OCI-M2 (cell line): Measurements from ENCODE around the gene SLC18A2.
"Not testable (repeated sequence)": the region's sequence is repeated elsewhere in the genome, so short reads cannot be mapped to it uniquely, and the experiment has no call there.

Experiments used
- DNase-seq: peaks from one replicate; lab custom pipeline; 2025; ENCODE audit not compliant: unreplicated experiment; lab: John Stamatoyannopoulos, UW

The SLC18A2 gene

DNA sequence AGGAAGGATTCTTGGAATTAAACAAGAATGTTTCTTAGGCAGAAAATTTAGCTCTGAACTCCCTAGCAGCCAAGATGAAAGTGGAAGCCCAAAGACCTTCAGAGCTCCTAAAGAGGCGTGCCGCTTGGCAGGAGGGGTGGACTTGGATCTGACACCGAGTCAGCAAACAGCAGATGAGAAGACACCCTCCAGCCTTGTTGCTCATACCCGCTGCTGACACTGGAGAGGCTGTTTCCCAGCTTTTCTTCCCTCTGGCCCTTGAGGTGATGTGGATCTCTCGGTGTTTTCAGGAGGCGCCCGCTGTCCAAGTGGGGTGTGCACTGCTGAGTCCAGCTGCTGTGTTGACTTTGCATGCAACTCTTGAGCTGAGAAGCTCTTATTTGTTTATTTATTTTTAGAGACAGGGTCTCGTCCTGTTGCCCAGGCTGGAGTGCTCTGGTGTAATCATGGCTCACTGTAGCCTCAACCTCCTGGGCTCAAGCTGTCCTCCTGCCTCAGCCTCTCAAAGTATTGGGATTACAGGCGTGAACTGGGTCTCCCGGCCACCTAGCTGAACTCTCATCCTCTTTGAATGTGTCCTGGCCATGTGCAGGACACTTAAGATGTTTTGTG, 21.5 kb downstream of the SLC18A2 start:
- DNase-seq: no peak

DNA sequence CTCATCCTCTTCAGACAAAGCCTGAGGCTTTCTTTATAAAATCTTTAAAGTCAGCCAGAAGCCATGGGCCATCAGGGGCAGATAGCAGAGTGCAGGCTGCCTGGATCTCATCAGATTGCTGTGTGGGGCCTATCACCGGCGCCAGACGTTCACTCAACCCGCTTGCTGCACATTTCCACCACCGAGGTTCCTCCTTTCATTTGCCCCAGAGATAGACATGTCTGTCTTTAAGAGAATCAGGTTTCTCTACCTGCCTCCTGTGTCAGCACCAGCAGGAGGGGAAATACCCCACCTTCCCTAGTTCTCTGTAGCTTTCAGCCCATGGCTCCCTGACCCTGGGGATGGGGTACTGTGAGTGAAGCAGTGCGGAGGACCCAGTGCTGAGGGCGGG, 22.0 kb downstream of the SLC18A2 start:
- DNase-seq: no peak

DNA sequence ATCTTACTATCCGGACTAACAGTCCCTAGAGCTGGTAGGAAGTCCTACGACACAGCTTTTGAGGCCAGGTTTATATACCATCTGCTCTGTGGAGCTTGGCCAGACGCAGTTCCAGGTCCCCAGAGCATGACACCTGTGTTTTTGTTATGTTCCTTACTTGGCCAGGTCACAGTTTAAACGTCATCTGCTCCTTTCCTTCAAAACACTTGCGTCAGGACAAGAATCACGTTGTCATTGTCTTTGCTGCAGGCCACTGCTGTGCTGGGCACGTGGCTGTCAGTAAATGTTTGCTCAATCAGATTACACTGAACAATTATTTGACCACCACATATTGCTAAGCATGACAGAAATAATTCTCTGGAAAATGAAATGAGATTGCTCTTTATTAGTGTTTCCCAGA, 23.9 kb downstream of the SLC18A2 start:
- DNase-seq: no peak

DNA sequence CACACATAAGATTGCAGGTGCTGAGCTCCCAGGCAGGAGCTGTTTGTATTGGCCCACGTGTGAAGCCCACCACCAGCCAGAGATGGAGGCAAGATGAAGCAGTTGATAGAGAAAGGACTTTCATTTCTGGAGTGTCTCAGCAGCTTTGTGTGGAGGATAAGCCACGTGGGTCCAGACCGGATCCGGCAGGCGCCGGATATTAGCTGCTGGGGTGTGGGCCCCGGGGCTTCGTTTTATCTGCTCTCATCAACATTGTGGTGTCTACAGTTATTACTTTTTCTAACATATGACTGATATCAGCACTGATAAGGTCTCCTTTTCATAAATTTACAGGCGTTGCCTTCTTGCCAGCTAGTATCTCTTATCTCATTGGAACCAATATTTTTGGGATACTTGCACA, 25.5 kb downstream of the SLC18A2 start:
- DNase-seq: no peak

GRCh38 chr10:117266812-117267211, 25.9 kb downstream of the SLC18A2 start:
- no peak for DNase-seq

DNA sequence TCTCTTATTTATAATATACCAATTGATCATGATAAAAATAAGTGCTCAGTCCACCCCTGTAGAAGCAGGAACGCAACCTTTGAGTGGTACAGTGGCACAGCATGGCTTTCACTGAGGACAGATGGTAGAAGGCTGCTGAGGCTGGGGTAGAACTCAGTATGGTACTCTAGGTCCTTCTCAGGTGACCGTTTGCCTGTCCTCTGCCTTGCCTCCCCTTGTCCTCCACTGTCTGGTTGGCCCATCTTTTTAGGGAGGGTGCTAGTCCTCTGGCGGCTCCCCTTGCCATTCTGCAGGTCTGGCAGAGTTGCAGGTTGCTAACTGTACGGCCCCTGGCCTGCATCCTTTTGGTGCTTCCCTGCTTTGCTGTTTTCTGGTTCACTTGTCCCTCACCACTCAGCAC, 27.3 kb downstream of the SLC18A2 start:
- no peak for DNase-seq

- DNase-seq: no peak
Observed at GRCh38 chr10:117268907-117269306, 28.0 kb downstream of the SLC18A2 start.

DNA sequence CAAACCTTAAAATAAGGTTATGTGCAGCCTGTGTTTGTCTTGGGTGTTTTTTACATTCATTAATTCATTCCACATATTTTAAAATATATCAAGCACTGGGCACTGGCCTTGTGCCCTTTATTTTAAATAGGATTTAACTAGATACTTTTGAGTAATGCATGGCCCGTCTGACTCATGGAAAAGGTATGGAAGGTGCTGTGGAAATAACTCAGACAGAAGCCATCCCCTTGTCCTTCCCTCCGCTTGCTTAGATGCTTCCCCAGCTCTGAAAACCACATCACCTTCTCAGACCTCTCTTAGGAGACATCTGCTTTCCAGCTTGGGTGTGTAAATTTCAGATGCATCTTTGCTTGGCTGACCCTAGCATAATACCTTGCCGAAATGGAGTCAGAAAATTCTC, 30.5 kb downstream of the SLC18A2 start:
- no peak for DNase-seq

DNA sequence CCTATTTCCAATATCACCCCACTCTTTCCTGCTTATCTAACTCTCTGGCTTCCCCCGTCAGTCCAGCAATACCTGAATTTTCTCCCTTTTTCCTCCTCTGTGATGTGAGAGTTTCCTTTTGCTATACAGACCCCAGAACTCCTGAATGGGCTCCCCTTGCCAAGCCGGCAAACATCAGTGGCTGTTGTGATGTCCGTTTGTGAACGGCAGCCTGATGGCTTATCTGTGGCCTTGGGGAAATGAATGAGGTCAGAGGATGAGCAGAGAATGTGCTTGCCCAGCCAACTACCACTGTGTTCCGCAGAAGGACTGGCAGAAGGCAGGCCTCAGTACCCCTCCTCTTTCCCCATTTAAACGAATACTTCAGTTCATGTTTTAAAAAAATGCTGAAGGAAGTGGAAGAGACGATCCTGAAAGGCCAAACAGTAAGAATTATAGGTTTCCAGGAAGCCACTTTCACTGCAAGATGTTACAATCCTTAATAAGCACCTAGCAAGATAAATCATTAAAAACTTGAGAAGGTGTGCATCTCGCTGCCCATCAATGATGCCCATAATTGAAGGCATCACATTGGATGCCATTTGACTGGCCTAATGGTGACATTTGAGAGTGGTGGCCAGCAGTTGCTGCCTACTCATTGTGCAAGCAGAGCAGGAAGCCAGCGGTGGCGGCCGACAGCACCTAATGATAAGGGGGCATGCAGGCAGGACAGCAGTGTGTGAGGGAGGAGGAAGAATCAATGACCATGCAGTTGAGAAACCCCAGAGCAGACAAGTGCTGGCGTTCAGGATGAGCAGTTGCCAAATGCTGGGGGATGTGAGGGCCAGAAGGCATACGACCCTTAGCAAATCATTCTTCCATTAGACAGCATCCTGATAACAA, 31.5 kb downstream of the SLC18A2 start:
- no peak for DNase-seq

DNA sequence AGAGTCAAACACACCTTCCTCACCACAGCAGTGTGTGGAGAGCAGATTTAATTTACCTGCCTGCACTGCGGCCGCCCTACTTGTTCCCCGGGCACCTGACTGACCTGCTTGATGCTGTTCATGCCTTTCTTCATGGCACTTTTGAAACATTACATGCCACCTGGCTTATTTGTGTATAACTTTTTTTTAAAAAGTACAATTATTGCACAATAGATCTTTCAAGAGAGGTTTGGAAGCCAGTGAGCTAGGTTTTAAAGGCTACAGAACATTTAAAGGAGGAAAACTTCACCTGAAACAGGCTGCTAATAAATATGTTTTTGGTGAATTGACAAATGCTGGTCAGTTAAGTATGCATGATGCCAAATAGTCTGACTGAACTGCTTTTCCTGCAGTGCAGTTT, 33.1 kb downstream of the SLC18A2 start:
- DNase-seq: no peak

- DNase-seq: no peak
Observed at GRCh38 chr10:117274509-117274908, 33.6 kb downstream of the SLC18A2 start.

DNA sequence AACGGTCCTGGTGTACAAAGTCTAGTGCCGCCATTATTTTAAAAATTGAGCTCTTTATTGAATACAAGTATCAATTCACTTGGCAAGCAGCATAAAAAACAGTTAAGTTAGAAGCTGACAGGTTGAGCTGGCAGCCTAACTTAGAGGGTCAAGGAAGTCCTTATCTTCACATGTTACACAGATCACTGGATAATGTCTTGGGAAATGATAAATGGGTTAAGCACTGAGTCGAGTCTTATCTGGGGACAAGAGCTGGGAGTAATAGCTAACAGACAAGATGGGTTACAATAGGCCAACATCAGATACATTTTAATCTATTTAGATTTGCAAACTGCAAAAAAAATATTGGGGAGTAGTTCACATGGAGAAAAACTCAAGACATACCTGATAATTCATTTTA, 34.2 kb downstream of the SLC18A2 start:
- no peak for DNase-seq

- DNase-seq: no peak
Observed at GRCh38 chr10:117277675-117278074, 36.8 kb downstream of the SLC18A2 start.

GRCh38 chr10:117284716-117285494, 44.0 kb downstream of the SLC18A2 start:
- no peak for DNase-seq

DNA sequence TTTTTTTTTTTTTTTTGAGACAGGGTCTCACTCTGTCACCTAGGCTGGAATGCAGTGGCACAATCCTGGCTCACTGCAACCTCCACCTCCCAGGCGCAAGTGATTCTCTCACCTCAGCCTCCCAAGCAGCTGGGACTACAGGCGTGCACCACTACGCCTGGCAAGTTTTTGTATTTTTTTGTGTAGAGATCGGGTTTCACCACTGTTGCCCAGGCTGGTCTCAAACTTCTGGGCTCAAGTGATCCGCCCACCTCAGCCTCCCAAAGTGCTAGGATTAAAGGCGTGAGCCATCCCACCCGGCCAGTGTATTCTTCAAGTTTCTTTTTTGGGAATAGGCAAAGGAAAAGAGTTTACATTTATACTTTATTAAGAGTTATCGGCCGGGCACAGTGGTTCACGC, 50.0 kb downstream of the SLC18A2 start:
- DNase-seq: not testable (repeated sequence)

GRCh38 chr10:117294039-117294645, 53.2 kb downstream of the SLC18A2 start:
- DNase-seq: no peak

- DNase-seq: no peak
Observed at GRCh38 chr10:117294735-117295134, 53.8 kb downstream of the SLC18A2 start.

DNA sequence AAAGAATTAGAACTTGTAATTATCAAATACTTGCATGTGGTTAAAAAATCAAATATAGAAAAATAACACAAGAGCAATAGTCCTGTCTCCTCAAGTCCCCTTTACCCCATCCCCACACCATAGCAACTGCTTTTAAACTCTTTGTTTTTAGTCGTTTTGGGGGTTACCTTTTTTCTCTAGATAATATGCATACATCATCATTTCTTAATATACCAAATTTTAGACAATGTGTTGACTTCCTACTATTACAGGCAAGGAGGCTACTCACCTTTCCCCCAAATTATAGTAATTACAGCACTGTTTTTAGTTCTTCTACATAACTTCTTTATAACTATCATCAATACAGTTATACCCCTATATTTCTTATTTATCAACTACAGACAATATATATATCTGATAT, 57.3 kb downstream of the SLC18A2 start:
- no peak for DNase-seq

DNA sequence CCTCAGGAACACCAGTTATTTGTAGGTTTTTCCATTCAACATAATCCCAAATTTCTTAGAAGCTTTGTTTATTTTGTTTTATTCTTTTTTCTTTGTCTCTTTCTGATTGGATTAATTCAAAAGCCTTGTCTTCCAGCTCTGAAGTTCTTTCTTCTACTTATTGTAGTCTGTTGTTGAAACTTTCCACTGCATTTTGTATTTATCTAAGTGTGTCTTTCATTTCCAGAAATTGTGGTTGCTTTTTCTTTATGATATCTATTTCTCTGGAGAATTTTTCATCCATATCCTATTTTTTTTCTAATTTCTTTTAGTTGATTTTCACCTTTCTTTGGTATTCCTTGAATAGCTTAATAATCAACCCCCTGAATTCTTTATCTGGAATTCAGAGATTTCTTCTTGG, 58.5 kb downstream of the SLC18A2 start:
- no peak for DNase-seq

GRCh38 chr10:117300671-117301070, 59.8 kb downstream of the SLC18A2 start:
- DNase-seq: no peak

DNA sequence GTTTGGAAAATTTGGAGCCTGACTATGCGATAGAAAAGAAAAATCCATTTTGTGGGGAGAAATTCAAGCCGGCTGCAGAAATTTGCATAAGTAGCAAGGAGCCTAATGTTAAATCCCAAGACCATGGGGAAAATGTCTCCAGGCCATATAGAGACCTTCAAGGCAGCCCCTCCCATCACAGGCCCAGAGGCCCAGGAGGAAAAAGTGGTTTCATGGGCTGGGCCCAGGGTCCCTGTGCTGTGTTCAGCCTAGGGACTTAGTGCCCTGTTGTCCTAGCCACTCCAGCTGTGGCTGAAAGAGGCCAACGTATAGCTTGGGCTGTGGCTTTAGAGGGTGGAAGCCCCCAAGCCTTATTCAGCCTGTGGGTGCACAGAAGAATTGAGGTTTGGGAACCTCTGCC, 62.5 kb downstream of the SLC18A2 start:
- DNase-seq: not testable (repeated sequence)
